OCI-LY1 (cell line): ENCODE measurements around the gene MON2.
"Not testable (repeated sequence)": the region's sequence is repeated elsewhere in the genome, so short reads cannot be mapped to it uniquely, and the experiment has no call there.

Source experiments
- H2AFZ ChIP-seq: fragments of 200-600 bp; sonication (generic), shearing (Covaris generic); 2 replicates; pipeline ENCODE4 v1.6.0; 2014; ENCODE audit warnings: antibody characterized with exemption, mild to moderate bottlenecking, low read length
- H3F3A ChIP-seq: fragments of 200-600 bp; sonication (generic), shearing (Covaris generic); 2 replicates; pipeline ENCODE4 v1.6.0; 2014; ENCODE audit warnings: mild to moderate bottlenecking, antibody characterized with exemption, low read length, moderate library complexity; ENCODE audit not compliant: insufficient read depth
- H3K27ac ChIP-seq: fragments of 200-600 bp; sonication (generic); 2 replicates; pipeline ENCODE4 v1.5.1; 2014; ENCODE audit warnings: low read length, mixed run types, mild to moderate bottlenecking, low read depth; ENCODE audit not compliant: poor library complexity, severe bottlenecking
- H3K27me3 ChIP-seq: fragments of 200-600 bp; sonication (generic); 2 replicates; pipeline ENCODE4 v1.6.0; 2014; ENCODE audit warnings: antibody characterized with exemption, mild to moderate bottlenecking, low read length, moderate library complexity; ENCODE audit not compliant: insufficient read depth
- H3K36me3 ChIP-seq: fragments of 200-600 bp; sonication (generic); 2 replicates; pipeline ENCODE4 v1.6.1; 2014; ENCODE audit warnings: mild to moderate bottlenecking, antibody characterized with exemption, low read length, moderate library complexity, mixed read lengths; ENCODE audit not compliant: insufficient read depth
- H3K4me1 ChIP-seq: fragments of 200-600 bp; sonication (generic); 2 replicates; pipeline ENCODE4 v1.5.1; 2014; ENCODE audit warnings: mild to moderate bottlenecking, low read length, moderate library complexity; ENCODE audit not compliant: insufficient read depth, severe bottlenecking
- H3K4me2 ChIP-seq: fragments of 200-600 bp; sonication (generic), shearing (Covaris generic); 2 replicates; pipeline ENCODE4 v1.6.1; 2014; ENCODE audit warnings: low read length
- H3K4me3 ChIP-seq: fragments of 200-600 bp; sonication (generic); 2 replicates; pipeline ENCODE4 v1.5.1; 2014; ENCODE audit warnings: low read length, low read depth, mild to moderate bottlenecking, mixed read lengths; ENCODE audit not compliant: poor library complexity, severe bottlenecking
- H3K79me2 ChIP-seq: fragments of 200-600 bp; shearing (Covaris generic); 2 replicates; pipeline ENCODE4 v1.6.1; 2016; ENCODE audit warnings: mixed run types, low read length, mixed read lengths; ENCODE audit not compliant: insufficient read depth
- H3K9ac ChIP-seq: fragments of 200-600 bp; sonication (generic), shearing (Covaris generic); 2 replicates; pipeline ENCODE4 v1.6.1; 2014; ENCODE audit warnings: mild to moderate bottlenecking, low read length, mixed read lengths
- H3K9me2 ChIP-seq: fragments of 200-600 bp; sonication (generic), shearing (Covaris generic); 2 replicates; pipeline ENCODE4 v1.6.1; 2014; ENCODE audit warnings: low read depth, mild to moderate bottlenecking, low read length, mixed read lengths
- H3K9me3 ChIP-seq: fragments of 200-600 bp; shearing (Covaris generic); 2 replicates; pipeline ENCODE4 v1.6.1; 2014; ENCODE audit warnings: low read length, mixed read lengths
- H4K20me1 ChIP-seq: fragments of 200-600 bp; sonication (generic), shearing (Covaris generic); 2 replicates; pipeline ENCODE4 v1.6.0; 2016; ENCODE audit warnings: mild to moderate bottlenecking, low read length; ENCODE audit not compliant: insufficient read depth
- CTCF ChIP-seq: fragments of 200-600 bp; sonication (generic), shearing (Covaris generic); IDR thresholded peaks from 2 replicates; pipeline ENCODE4 v1.5.1; 2017; ENCODE audit warnings: mild to moderate bottlenecking, antibody characterized with exemption, low read length, moderate library complexity, mixed read lengths
- EZH2 ChIP-seq: fragments of 200-600 bp; sonication (generic), shearing (Covaris generic); IDR thresholded peaks from 2 replicates; pipeline ENCODE4 v1.8.0; 2017; ENCODE audit warnings: borderline replicate concordance, mixed run types, mild to moderate bottlenecking, antibody characterized with exemption, low read length, moderate library complexity, mixed read lengths

The MON2 gene

DNA sequence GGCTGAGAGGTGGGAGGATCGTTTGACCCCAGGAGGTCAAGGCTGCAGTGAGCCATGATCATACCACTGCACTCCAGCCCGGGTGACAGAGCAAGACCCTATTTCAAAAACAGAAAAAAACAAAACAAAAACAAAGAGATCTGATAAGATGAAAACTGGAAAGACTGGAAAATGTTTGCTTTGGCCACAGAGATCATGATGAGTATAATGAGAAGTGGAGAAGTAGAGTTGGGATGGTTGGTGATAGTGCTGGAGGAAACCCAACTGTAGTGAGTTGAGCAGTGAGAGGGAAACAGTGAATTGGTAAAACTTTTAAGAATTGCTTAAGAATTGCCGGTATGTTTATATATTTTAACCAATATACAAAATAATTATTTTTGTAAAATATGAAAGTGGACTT lies 39.2 kb downstream of the MON2 start:
- Histone ChIP-seq H3K27me3 (no peaks in the 10 kb centered on the region), H3K4me1 (no peaks in the 10 kb centered on the region), H3K9ac (no peak overlapping the region), H3K9me3 (no peaks in the 10 kb centered on the region), H2AFZ (no peak overlapping the region), H3K27ac (no peak overlapping the region), H3K4me3 (no peak overlapping the region), H3K36me3 (peaks cover 46% of the 10 kb centered on the region), H3F3A (no peaks in the 10 kb centered on the region), H3K4me2 (no peak overlapping the region), H3K9me2 (no peaks in the 10 kb centered on the region), H3K79me2 (no peaks in the 10 kb centered on the region), H4K20me1 (no peaks in the 10 kb centered on the region)
- TF ChIP-seq EZH2, result no peak
- TF ChIP-seq CTCF, result no peak

DNA sequence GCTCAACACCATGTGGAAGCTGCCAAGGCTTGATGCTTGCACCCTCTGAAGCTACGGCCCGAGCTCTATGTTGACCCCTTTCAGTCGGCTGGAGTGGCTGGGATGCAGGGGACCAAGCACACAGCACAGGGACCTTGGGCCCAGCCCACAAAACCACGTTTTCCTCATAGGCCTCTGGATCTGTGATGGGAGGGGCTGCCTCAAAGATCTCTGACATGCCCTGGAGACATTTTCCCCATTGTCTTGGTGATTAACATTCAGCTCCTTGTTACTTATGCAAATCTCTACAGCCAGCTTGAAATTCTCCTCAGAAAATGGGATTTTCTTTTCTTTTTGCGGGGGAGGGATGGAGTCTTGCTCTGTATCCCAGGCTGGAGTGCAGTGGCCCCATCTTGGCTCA lies 46.3 kb downstream of the MON2 start:
- H3K36me3 ChIP-seq, result peaks cover 34% of the 10 kb centered on the region
- H4K20me1 ChIP-seq, result no peaks in the 10 kb centered on the region
- H3K9me3 ChIP-seq, result peaks cover 7% of the 10 kb centered on the region; the same call in 1 of the 2 replicates

DNA sequence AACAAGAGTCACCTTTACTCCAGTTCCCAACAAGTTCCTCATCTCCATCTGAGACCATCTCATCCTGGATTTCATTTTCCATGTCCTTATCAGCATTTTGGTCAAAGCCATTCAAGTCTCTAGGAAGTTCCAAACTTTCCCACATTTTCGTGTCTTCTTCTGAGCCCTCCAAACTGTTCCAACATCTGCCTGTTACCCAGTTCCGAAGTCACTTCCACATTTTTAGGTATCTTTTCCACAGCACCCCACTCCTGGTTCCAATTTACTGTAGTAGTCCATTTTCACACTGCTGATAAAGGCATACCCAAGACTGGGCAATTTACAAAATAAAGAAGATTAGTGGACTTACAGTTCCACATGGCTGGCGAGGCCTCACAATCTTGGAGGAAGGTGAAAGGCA lies 47.5 kb downstream of the MON2 start:
- not testable (repeated sequence) for H3K4me3 ChIP-seq, H2AFZ ChIP-seq, H4K20me1 ChIP-seq, H3F3A ChIP-seq, H3K9me2 ChIP-seq, H3K9ac ChIP-seq, H3K79me2 ChIP-seq, H3K27me3 ChIP-seq, H3K4me1 ChIP-seq, H3K4me2 ChIP-seq, H3K27ac ChIP-seq, H3K9me3 ChIP-seq
- peaks cover 37% of the 10 kb centered on the region for H3K36me3 ChIP-seq

More for the DNA sequence above, 46.3 kb downstream of the MON2 start:
- no peaks in the 10 kb centered on the region for H3K9me2 ChIP-seq
- H3K4me1 ChIP-seq, result no peaks in the 10 kb centered on the region
- no peak for TF ChIP-seq CTCF
- TF ChIP-seq EZH2, result no peak
- H3K27ac ChIP-seq, result no peak overlapping the region
- no peak overlapping the region for H3K9ac ChIP-seq
- H3K79me2 ChIP-seq, result no peaks in the 10 kb centered on the region
- no peaks in the 10 kb centered on the region for H3K27me3 ChIP-seq
- H3K4me2 ChIP-seq, result no peak overlapping the region
- H3K4me3 ChIP-seq, result no peak overlapping the region
- H3F3A ChIP-seq, result no peaks in the 10 kb centered on the region
- H2AFZ ChIP-seq, result no peak overlapping the region

- Histone ChIP-seq H3K9me3 (0 out of 2 replicates have a peak, but pooled peaks cover 2% of the 10 kb centered on the region), H3F3A (no peaks in the 10 kb centered on the region), H3K27me3 (no peaks in the 10 kb centered on the region), H2AFZ (no peak overlapping the region), H3K36me3 (peaks cover 26% of the 10 kb centered on the region), H3K9me2 (no peaks in the 10 kb centered on the region), H3K4me1 (no peaks in the 10 kb centered on the region), H3K9ac (no peak overlapping the region), H3K27ac (no peak overlapping the region), H3K4me2 (no peak overlapping the region), H3K4me3 (no peak overlapping the region), H3K79me2 (no peaks in the 10 kb centered on the region), H4K20me1 (no peaks in the 10 kb centered on the region)
- TF ChIP-seq EZH2 (no peak), CTCF (no peak)
Measured at GRCh38 chr12:62516927-62517326, 50.3 kb downstream of the MON2 start.
